Measurements from ENCODE around the gene CPA4.

DNA sequence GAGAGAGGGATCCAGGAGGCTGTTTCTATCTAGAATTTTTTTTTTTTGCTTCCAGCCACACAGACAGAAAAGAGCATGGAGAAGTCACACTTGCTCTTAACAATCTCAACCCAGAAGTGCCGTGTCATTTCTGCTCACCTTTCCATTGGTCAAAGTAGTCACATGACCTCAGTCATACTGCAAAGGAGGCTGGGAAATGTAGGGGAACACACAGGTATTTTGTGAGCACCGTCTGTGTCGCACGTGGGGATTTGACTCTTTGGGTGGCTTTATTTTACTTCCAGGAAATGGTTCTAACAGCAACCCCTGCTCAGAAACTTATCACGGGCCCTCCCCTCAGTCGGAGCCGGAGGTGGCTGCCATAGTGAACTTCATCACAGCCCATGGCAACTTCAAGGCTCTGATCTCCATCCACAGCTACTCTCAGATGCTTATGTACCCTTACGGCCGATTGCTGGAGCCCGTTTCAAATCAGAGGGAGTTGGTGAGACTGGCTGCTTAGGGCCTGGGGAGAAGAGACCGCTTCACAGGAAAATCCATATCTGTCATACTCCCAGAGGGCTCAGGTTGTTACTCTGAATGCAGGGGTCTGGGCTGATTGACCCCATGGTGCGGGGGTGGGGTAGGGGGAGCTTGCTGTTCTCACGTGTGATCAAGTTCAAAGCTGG is 74.3 kb downstream of the CPA4 start:
- no peak for TF ChIP-seq EZH2phosphoT487 (IDR thresholded peaks at IDR 0.05; ENCODE audit: insufficient read depth, low read depth)
- TF ChIP-seq EZH2 (IDR thresholded peaks at IDR 0.05; ENCODE audit: insufficient read depth, poor library complexity, severe bottlenecking), result no peak
